Stimulated activated CD4-positive, alpha-beta T cell treated with anti-CD3 and anti-CD28 coated beads, Interleukin-15, amount 100 ng/mL, for 1 hour (primary cell): ENCODE measurements around the gene S100A6.

ENCODE experiments used
- DNase-seq, 2 donors: peaks; one replicate each; pipeline ENCODE4 v3.0.0-alpha.2; 2020; ENCODE audit warnings: low read depth in 1 of 2, low spot score in 1 of 2

The S100A6 gene

DNA sequence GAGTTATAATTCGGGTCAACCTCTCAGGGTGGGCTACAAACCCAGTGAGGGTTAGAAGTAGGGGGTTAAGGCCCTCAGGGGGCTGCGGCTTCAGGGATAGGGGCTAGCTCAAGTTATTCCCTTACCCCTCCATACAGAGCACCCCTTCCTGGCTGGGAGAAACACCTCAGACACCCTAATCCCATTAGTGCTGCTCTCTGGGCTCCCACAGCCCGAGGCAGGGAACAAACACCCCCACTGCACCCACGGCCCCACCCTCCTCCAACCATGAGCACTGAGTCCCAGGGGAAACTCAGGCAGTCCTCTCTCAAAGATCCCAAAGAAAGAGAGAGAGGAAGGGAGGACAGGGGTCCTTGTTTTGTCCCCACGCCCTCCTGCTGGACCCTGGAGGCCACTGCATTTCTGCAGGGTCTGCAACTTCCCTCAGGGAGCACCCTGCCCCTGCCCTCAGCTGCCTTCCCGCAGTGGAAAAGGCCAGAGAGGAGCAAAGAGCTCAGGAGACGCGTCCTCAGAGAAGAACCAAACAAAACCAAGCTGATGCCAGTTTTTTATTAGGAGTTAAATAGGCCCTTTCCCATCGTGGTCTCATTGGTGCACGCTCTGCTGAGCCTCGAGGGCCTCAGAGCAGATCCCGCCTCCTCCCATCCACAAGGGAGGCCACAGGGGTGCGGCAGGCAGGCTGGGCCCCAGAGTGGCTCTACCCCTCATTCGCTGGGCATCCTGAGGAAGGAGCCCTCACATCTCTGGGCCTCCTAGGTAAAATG, 11.2 kb upstream of the S100A6 start:
- no peak for DNase-seq

DNA sequence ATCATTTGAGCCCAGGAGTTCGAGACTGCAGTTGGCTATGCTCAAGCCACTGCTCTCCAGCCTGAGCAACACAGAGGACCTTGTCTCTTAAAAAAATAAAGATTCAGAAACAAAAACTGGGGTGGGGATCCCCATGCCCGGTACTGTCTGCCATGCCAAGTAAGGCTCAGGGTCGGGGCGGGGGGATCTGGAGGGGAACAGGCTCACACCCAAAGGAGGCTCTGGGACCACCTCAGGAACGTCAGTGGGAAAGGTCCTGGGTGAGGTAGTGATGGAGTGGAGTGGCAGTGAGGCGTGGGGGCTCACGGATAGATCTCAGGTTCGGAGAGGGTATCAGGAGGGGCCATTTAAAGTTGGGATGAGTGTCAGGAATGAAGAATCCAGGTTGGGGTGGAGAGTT, 10.6 kb upstream of the S100A6 start:
- DNase-seq = no peak

DNA sequence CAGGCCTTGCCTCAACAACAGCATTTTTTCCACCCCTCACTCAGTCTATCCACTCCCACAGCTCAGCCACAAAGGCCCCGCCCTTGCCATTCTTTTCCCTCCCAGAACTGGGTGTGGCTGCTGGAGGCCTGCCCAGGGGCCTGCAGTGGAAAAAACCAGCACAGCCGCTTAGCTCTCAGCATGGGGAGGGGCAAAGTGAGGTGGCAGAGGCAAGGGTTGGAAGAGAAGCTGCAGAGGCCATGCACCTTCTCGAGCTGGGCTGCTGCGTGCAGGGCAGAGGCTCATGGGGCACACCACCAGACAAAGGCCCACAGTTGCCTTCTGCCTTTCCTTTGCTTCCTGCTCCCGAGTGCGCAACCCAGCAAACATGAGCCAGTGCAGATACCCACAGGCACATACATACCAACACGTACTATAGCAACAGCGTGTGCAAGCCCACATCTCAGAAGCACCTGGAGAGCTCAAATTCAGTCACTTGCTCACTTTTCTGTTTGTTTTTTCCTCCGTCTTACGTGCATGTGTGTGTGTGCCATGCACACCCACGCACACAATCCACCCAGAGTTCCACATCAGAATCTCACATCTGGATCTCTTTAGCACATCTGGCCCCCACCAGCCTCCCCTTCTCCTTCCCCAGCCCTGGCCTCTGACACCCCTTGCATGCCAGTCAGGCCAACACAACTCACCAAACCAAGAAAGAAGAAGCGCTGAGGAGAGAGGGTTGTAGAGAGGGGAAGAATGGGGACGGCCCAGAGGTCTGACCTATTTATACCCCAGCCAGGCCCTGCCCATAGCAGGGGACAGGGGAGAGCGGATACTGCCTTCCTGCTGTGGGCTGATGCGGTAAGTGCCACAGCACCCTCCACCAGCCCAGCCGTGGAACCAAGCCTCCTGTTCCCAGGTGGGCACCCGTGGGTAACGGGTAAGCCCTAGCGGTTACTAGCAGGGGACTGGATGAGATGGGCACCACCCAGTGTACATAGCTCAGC, 9.6 kb upstream of the S100A6 start, which contains the start of gene S100A4:
TSS of gene S100A4 (minus strand) at position 740 of the 989 bp plus-strand sequence. CDS start 1,012 bp downstream, outside the sequence.
- peak; percentile 81 to 85 for DNase-seq

- no peak for DNase-seq
These were observed 8.8 kb upstream of the S100A6 start for GRCh38 chr1:153544453-153545066.

- DNase-seq = no peak
These were observed 7.9 kb upstream of the S100A6 start for GRCh38 chr1:153543736-153544135.

DNA sequence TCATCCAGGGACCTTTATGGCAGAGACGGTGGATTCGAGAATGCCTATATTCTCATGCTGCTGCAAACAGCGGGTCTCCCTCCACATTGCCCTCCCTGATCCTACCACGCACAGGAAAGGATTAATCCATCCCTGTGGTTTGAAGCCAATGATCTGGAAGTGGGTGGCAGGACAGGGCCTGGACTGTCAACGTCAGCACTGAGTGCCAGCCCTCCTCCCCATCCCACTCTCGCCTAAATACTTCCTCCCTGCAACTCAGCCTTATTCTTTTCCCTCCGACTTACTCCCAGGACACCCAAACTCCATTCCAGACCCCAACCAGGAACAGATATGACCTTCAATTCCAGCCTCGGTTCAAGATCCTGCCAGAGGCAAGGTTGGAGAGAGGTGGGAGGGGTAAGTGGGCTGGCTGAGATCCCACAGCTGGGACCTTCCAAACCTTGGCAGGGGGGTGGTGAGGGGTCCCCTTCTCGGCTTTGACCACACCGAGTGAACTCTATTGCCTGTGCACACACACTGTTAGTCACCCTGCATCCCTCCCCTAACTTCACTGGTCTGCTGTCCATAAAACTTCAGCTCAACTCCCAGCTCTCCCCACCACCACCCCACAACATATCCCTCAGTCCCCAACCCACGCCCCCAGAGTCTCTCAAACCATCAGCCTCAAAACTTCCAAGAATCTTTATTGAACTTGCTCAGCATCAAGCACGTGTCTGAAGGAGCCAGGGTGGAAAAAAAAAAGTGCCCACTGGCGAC, 7.3 kb upstream of the S100A6 start:
- no peak for DNase-seq

GRCh38 chr1:153541641-153542590, 6.1 kb upstream of the S100A6 start:
- no peak for DNase-seq

GRCh38 chr1:153540394-153541361, 4.9 kb upstream of the S100A6 start, which contains the start of gene S100A5:
TSS of gene S100A5 (minus strand) at chr1:153540934. CDS start at chr1:153540191, 743 bp downstream.
- DNase-seq = peak in 1 of 2 donors; percentile 26

GRCh38 chr1:153539395-153540093, 3.8 kb upstream of the S100A6 start:
- no peak for DNase-seq

- no peak for DNase-seq
These were observed 2.6 kb upstream of the S100A6 start for GRCh38 chr1:153538315-153538821.

DNA sequence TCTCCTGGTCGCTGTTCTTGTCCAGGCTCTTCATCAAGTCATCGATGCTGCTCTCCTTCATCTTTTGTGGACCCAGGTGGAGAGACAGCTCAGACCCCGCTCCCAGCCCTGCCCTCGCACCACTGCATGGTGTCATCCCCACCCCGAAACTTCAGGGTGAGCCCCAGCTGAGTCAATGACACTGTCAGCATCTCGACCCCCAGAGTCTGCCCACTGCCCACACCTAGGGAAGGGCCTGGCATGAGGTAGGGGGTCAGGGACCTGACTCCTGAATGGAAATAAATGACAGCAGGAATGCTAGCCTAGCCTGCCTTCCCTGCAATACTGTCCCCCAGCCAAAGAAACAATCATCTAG, 1.6 kb upstream of the S100A6 start:
- DNase-seq = no peak

GRCh38 chr1:153536671-153537375, 1.0 kb upstream of the S100A6 start:
- DNase-seq = no peak

DNA sequence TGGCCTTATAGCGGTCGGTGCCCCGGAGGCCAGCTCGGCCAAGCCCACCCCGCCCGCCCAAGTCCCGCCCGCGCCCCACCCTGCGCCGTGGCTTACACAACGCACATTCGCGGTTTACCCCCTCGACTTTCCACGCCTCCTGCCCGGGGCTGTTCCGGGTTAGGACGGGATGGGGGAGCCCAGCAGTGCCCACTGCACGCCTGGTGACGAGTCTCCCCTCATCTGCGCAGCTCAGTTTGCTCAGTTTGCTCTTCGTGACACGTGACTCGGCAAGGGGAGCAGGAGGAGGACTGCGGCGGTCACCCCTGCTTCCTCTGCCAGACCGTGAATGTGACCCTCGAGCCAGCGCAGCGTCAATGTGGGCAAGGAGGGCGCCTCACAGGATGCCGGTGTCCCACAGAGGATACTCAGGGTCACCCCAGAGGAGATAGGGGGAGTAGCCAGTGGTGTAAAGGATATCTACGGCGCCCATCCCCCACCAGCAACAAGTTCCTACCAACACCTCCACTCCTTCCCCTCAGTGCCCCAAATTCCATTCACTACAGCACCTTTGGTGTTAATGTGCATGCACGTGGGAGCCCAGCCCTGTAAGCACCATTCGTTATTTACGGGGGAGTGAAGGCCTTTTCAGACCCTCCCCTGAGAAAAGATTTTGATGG, 350 bp upstream of the S100A6 start:
- DNase-seq = peak; percentile 65 to 66

DNA sequence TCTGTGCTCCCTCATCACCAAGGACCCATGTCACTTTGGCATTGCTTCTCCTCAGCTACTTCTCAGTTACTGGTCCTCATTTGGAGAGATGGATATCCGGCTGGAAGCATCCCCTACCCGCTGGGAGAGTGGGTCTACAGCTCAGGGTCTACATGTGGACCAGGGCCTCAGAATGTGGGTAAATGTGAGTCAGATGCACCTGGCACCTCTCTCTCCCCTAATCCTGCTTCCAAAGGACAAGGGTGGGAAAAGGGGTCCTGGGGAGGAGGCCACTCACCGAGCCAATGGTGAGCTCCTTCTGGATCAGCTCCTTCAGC, 908 bp downstream of the S100A6 start:
- DNase-seq = no peak

DNA sequence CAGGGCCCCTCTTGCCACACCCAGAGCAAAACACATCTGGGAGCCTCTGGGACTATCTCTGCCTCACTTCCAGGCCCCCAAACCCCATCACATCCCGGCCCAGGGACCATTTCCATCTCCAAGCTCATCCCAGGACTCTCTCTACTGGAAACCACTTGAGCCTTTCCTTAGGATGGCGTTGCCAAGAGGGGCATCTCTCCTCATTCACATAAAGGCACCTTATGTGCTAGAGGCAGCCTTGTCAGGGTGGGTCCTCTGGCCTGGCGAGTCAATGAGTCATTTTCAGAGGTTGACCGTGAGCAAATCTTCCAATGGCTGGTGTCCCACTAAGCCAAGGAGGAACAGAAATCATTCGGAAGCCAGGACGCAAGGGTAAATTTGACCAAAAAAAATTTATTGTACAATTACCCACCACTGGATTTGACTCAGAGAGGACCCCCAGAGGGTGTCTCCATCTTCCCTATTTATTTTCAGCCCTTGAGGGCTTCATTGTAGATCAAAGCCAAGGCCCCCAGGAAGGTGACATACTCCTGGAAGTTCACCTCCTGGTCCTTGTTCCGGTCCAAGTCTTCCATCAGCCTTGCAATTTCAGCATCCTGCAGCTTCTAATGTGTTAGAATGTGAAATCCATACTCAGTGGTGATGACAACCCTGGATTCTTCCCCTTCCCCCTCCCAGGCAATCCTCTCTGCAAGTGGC, 1.4 kb downstream of the S100A6 start:
- no peak for DNase-seq

DNA sequence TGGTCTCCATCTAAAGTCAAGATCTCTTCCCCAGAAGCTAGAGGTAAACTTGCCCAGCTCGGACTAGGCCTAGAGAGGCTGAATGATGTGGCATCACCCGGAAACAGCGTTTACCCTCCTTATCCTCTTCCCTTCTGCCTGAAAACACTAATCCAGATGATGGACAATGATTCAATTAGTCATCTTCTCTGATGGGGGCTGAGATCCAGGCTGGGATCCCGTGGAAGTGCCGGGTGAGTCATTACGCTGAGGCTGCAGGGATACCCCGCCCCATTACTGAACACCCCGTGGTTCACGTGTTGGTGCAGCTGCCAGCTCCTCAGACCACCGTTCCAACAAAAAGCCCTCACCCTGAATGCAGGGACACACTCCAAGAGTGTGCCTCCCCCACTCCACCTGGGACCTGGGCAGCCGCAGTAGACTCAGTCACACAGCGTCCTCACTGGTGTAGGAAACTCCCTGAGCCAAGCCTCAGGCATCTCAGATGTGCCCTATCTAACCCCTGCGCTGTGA, 2.0 kb downstream of the S100A6 start:
- DNase-seq = no peak
